GM10266 (cell line): ENCODE measurements around the gene SPRED3.

Experiments
- DNase-seq: peaks from one replicate; pipeline ENCODE4 v3.0.0; 2012; ENCODE audit errors: extremely low spot score
- CTCF ChIP-seq: IDR thresholded peaks from 2 replicates; pipeline ENCODE4 v1.5.1; 2012; ENCODE audit warnings: mild to moderate bottlenecking, low read depth; ENCODE audit not compliant: control insufficient read depth, insufficient read depth; ENCODE audit errors: missing control alignments

Gene SPRED3

GRCh38 chr19:38434549-38435051 lies 46.1 kb downstream of the SPRED3 start:
- no peak for TF ChIP-seq CTCF
- DNase-seq, result no peak

GRCh38 chr19:38437295-38437694 lies 48.8 kb downstream of the SPRED3 start:
- DNase-seq, result no peak

GRCh38 chr19:38437917-38438316 lies 49.4 kb downstream of the SPRED3 start:
- no peak for DNase-seq
- no peak for TF ChIP-seq CTCF

More at GRCh38 chr19:38437295-38437694, 48.8 kb downstream of the SPRED3 start:
- no peak for TF ChIP-seq CTCF

GRCh38 chr19:38440592-38440991 lies 52.1 kb downstream of the SPRED3 start:
- no peak for DNase-seq
- TF ChIP-seq CTCF, result no peak

GRCh38 chr19:38441657-38442348 lies 53.3 kb downstream of the SPRED3 start:
- peak; percentile 46 for TF ChIP-seq CTCF
- DNase-seq, result no peak

- DNase-seq, result no peak
- no peak for TF ChIP-seq CTCF
These were observed 54.2 kb downstream of the SPRED3 start for GRCh38 chr19:38442736-38443135.

- no peak for DNase-seq
- no peak for TF ChIP-seq CTCF
These were observed 55.0 kb downstream of the SPRED3 start for GRCh38 chr19:38443458-38443999.
